HG02678 (cell line): ENCODE results near the gene FAM47E.
"Not testable (repeated sequence)": the region's sequence is repeated elsewhere in the genome, so short reads cannot be mapped to it uniquely, and the experiment has no call there.

Experiments
- ATAC-seq: cut with Tn5 transposase; IDR thresholded peaks from one replicate; pipeline ENCODE4 v1.9.1; 2021; ENCODE audit warnings: mild to moderate bottlenecking, moderate library complexity; ENCODE audit not compliant: unreplicated experiment

FAM47E gene

GRCh38 chr4:76266627-76267026 is 15.1 kb downstream of the FAM47E start:
- ATAC-seq, result no peak

DNA sequence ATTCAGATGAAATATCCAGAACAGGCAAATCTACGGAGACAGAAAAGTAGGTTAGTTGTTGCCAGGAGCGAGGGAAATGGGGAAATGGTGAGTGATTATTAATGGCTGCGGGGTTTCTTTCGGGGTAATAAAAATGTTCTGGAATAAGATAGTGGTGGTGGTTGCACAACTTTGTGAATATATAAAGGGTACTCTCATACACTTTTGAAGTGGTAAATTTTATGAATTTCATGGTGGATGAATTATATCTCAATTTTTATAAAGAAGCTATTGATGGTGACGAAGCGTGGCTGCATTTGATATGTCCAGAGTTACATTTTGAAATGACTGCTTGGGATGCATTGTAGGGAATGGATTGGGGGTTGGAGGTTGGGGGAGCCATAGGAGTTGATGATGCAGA is 16.3 kb downstream of the FAM47E start:
- ATAC-seq, result no peak

DNA sequence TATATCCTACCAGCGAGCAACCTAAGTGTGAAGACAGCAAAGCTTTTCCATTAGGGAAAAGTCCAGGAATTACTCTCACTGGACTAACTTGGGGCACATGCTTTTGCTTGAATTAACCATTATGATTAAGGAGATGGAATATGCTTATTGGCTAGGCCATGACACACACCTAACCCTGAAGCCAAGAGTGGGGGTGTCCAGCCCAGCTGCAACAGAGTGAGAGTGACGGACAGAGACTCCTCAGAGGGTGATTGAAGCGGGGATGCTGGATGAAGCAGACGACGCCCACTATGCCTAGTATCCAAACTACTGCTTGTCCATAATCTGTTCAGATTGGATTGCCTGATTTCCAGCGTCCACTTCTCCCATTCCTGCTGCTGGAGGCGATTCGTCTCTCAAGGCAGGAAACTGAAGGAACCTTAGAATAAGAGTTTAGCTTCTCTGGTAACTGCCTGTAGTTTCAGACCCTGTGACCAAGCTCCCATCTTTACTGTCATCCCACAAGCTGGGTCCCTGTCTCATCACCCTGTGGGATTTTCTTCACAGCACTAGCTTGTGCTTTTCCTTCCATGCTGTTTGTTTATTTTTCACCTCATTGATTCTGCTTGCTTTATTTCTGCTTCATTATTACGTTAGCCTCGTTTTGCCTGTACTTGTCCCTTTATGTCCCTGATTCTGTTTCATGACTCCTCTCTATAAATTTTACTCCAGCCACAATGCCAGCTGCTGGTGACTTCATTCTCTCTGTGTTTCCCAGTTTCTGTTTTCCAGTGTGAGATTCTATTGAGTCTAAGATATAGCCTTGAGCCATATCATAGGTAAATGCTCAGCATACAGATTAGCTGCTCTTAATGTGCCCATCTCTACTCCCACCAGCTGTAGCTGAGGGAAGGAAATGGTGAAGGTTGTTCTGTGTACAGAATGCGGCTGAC is 19.0 kb downstream of the FAM47E start:
- no peak for ATAC-seq

GRCh38 chr4:76271248-76271647 is 19.7 kb downstream of the FAM47E start:
- ATAC-seq, result no peak

GRCh38 chr4:76272073-76272472 is 20.6 kb downstream of the FAM47E start:
- no peak for ATAC-seq

DNA sequence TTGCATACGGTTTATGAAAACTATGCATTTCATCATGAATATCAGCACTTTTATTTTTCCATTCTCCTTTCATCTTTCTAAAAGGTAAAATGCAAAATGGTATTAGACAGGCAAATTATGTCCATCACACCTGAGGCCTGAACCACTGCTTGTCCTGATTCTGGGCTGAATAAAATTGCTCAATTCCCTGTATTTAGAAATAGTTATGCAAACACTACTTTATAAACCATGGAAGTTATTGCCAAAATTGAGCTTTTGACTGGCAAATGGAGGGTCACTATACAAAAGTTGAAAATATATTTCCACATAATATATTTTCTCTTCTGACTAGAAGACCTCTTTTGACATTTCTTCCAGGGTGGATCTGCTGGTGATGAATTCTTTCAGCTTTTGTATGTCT is 21.1 kb downstream of the FAM47E start:
- ATAC-seq, result no peak

DNA sequence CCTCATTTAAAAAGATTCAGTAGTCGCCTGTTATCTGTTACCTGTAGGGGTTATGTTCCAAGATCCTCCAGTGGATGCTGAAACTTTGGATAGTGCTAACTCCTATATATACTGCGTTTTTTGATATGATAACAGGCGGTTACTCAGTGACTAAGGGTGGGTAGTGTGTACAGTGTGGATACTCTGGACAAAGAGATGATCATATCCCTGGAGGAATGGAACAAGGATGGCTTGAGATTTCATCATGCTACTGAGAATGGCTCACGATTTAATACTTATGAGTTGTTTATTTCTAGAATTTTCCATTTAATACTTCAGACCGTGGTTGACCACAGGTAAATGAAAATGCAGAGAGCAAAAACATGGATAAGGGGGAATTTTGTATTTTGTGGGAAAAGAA is 21.5 kb downstream of the FAM47E start:
- ATAC-seq, result no peak

DNA sequence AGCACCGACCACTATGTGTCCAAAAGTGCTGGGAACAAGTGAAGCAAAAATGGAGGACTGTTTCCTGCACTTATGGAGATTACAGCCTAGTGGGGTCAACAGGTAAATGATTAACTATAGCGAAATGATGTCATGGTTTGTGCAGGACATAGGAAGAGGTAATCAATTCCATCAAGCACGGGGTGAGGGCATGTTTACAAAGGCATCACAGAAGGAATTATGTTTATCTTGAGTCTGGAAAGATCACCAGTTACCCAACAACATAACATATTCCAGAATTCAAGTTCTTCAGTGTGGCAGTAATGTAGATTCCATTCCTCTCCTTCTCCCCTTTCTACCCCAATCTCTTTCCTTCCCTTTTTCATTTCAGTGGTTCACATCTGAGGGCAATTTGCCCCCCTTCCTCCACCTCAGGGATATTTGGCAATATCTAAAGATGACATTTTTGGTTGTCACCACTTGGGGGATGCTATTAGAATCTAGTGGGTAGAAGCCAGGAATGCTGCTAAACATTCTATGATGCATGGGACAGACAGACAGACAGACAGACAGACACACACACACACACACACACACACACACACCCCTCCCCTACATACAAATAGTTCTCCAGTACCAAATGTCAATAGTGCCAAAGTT is 24.1 kb downstream of the FAM47E start:
- ATAC-seq, result no peak

- ATAC-seq, result no peak
Measured at GRCh38 chr4:76276813-76277212, 25.3 kb downstream of the FAM47E start.

GRCh38 chr4:76277667-76278066 is 26.1 kb downstream of the FAM47E start:
- no peak for ATAC-seq

GRCh38 chr4:76278583-76278982 is 27.1 kb downstream of the FAM47E start:
- ATAC-seq, result no peak

GRCh38 chr4:76279462-76279861 is 27.9 kb downstream of the FAM47E start:
- ATAC-seq, result no peak

GRCh38 chr4:76280488-76281441 is 29.2 kb downstream of the FAM47E start:
- no peak for ATAC-seq

GRCh38 chr4:76281594-76281993 is 30.1 kb downstream of the FAM47E start:
- ATAC-seq, result not testable (repeated sequence)

- ATAC-seq, result no peak
Measured at GRCh38 chr4:76282941-76283689, 31.6 kb downstream of the FAM47E start.

DNA sequence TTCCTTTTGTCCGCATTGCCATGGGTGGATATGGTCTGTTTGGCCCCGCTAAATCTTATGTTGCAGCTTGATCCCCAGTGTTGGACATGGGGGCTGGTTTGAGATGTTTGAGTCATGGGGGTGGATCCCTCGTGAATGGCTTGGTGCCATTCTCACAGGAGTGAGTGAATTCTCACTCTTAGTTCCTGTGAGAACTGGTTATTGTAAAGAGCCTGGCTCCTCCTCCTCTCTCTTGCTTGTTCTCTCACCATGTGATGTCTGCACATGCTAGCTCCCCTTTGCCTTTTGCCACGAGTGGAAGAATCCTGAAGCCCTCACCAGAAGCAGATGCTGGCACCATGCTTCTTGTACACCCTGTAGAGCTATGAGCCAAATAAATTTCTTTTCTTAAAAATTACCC is 32.4 kb downstream of the FAM47E start:
- no peak for ATAC-seq

DNA sequence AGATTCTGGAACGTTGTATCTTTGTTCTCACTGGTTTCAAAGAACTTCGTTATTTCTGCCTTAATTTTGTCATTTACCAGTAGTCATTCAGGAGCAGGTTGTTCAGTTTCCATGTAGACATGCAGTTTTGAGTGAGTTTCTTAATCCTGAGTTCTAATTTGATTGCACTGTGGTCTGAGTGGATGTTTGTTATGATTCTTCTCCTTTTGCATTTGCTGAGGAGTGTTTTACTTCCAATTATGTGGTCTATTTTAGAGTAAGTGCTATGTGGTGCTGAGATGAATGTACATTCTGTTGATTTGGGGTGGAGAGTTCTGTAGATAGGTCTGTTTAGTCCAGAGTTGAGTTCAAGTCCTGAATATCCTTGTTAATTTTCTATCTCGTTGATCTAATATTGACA is 36.3 kb downstream of the FAM47E start:
- not testable (repeated sequence) for ATAC-seq

DNA sequence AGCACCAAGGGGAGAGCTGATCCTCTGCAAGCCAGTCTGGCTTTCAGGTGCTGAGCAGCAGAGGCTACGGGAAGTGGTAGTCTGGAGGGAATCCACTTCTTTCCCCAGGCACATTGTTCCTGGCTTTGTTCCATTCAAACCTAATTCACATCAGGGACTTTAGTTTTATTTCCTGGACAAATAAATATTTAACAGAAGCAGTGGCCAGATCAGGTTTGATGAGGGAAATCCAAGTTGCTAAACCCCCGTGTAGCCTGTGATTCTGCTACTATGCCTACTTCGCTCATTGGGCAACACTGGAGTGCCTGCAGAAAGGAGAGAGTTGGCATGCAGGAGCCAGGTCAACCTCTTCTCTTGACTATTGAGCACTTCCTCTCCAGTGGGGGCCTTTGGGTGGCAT is 41.2 kb downstream of the FAM47E start:
- no peak for ATAC-seq

GRCh38 chr4:76293772-76294171 is 42.3 kb downstream of the FAM47E start:
- no peak for ATAC-seq

DNA sequence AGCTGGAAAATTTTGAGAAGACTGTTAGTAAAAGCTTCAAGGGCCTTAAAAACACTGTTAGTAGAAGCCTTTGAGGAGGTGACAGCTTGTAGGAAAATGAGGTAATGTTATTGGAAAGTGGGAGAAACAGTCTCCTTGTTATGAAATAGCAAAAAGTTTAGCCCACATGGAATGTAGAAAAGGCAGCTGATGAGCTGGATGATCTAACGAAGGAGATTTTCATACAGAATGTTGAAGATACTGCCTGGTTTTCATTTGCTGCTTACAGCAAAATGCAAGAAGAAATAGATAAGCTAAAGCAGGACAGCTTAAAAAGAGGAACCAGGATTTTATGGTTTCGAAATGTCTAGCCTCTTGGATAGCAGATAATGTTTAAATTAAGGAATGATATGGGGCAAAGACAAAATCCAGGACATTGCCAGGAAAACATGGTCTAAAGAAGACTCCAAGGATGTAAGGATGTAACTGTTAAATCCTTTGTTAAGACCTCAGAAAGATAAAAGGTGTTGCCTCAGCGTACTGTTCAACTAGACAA is 44.8 kb downstream of the FAM47E start:
- no peak for ATAC-seq
